Stimulated activated CD4-positive, alpha-beta T cell treated with anti-CD3 and anti-CD28 coated beads, Interleukin-1b, Interleukin-23, amount 100 ng/mL, for 1 hour (primary cell): ENCODE measurements around the gene DPF1.

Experiments
- DNase-seq, 2 donors: peaks; one replicate each; pipeline ENCODE4 v3.0.0-alpha.2; 2020; ENCODE audit warnings: low read depth in 2 of 2

Gene DPF1

DNA sequence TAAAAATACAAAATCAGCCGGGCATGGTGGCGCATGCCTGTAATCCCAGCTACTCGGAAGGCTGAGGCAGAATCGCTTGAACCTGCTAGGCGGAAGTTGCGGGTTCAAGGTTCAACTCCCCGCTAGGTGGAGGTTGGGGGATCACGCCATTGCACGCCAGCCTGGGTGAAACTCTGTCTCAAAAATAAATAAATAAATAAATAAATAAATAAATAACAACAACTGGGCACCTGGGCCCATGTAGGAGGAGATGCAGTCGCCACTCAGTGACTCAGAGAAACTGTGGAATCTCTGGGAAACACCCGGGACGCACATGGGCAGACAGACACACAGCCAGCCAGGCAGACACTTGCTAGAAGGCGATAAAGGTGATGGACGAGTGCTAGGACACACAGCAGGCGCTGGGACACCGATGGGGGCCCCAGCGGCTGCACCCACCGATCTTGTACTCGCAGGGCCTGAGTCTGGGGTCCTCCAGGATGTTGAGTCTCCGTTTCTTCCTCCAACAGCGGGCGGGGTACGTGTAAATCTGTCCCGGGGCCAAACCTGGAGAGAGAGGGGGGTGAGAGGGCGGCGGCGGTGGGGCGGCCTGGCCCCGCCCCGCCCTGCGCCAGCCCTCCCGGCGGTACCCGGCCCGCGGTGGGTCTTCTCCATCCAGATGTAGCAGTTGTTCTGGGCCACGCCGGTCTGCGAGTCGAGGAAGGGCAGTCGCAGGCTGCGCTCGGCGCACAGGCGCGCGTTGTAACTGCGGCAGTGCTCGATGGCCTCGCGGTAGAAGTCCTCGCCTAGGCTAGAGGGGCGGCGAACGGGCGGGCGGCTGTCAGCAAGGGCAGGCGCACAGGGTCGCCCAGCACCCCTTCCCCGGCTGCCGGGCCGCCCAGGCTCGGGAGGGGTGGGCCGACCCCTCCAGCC lies 1.8 kb downstream of the DPF1 start:
- DNase-seq, result no peak

DNA sequence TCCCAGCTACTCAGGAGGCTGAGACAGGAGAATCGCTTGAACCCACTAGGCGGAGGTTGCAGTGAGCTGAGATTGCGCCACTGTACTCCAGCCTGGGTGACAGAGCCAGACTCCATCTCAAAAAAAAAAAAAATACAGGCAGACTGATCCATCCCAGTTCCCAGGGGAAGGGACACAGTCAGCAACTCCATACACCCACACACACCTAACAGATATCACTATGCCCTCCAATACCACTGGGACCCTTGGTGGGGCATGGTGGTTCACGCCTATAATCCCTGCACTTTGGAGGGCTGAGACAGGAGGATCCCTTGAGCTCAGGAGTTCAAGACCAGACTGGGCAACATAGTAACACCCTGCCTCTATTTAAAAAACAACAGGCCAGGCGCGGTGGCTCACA lies 2.6 kb downstream of the DPF1 start:
- DNase-seq, result no peak

DNA sequence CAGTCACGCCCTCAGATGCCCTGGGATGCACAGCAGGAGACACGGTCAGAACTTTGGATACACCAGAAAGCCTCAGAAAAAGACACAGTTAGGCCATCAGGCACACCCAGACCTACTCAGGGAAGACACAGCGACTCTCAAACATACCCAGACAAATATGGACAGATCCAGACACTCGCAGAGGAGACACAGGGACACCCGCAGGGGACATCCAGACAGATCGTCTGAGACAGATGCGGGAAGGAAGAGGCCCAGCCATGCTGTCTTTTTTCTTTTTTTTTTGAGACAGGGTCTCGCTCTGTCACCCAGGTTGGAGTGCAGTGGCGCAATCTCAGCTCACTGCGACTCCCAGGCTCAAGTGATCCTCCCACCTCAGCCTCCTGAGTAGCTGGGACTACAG lies 4.8 kb downstream of the DPF1 start:
- DNase-seq, result no peak

DNA sequence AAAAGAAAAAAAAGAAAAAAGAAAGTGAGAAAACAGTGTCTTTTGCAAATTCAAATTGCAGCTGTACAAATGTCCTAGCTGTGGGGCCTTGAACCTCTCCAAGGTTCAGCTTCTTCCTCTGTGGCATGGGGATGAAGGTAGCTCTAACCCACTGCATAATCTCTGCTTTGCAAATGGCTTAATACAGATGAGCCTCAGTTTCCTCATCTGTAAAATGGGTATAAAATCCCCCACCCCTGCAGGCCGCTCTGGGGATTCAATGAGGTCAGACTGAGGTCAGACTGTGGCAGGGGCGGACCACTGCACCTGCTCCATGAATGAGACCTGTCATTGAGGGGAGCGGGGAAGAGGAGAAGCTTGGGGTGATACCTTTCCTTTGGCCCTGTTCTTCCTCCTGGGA lies 5.8 kb downstream of the DPF1 start:
- no peak for DNase-seq

DNA sequence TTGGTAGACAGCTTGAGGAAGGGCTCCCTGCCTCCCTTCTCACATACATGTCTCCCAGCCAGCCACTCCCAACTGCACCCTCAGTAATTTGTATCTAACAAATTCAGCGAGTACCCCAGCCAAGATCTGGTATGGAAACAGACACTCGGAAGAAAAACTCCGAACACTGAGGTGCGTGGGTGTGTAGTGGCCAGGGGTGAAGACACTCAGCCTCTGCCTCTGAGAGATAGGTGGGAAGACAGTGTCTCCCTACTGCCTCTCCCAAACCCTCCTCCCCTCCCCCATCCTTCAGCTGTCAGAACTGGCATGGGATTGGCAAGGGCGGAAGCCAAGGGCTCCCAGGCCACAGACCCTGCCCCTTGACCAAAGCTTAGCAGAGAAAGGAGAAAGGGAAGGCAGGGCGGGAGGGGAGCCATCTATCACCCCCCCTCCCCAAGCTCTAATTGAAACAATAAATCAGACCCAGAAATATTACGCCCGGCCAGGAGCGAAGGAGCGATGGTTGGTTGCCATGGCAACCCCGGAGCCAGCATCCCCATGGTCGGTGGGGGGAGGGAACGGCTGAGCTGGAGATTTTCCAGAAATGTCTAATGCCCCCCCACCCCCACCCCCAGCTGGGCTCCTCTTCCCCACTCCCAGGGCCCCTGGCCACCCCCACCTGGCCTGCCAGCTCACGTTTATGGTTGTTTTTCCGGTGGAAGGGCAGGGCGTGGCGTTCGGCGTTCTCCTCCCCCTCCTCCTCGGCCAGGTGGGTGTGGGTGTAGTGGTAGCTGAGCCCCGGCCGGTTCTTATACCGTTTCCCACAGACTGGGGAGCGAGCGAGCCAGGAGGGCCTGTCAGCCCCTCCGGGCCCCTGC lies 7.0 kb downstream of the DPF1 start:
- no peak for DNase-seq

DNA sequence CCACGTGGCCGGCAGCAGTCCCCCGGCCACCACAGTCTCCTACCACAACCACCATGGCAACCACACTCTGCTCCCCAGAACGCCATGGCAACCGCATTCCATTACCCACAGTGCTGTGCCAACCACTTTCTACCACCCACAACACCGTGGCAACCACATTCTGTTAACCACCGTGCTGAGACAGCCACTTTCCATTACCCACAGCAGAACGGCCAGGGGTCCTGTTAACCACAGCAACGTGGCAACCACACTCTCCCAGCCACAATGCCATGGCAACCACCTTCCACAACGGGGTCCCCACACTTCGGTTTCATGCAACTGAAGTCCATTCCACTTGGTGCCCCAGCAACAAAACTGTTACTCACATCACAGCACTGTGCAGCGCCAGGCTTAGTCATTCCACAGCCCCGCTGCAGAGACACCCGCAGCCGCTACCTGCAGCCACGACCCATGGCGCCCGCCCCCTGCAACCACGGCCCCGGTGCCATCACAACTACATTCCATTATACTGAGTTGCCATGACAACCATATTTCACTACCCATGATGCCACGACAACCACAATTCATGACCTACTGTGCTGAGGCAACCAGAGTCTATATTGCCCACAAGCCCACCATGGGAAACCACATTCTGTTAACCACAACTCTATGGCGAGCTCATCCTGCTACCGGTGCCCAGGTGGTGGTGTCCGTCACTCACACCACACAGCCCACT lies 10.0 kb downstream of the DPF1 start:
- peak in 1 of 2 donors; percentile 18 for DNase-seq

DNA sequence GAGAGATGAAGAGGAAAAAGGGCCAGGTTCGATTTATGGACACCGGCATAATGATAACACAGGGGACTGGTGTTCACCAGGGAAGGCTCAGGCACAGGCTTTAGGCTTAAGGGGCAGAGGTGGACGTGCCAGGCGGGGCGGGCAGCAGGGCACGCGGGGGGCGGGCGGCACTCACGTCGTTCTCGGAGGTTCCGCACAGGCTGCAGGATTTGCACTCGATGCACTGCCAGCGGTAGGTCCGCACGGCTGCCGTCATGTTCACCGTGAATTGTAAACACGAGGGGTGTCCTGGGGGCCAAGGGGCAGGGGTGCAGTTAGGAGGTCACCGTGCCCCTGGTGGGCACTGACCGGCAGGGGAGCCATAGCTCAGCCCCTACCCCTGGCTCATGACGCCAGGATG lies 10.6 kb downstream of the DPF1 start:
- DNase-seq, result no peak

DNA sequence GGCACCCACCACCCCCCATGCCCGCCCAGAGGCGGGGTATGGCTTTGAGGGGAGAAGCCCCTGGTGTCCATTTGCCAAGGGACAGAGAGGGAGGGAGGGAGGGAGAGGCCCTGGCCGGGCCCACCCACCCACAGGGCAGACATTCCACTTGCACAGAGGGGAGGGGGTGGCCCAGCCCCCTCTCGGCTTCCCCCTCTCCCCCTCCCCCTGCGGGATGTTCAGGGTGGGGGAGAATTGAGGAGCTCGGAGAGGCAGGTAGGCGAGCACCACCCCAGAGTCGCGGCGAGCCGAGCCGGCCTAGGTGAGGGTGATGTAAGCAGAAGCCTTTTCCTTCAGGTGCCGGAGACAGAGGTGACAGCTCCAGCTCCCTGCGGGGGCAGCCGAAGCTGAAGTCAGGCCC lies 12.3 kb downstream of the DPF1 start:
- DNase-seq, result no peak

DNA sequence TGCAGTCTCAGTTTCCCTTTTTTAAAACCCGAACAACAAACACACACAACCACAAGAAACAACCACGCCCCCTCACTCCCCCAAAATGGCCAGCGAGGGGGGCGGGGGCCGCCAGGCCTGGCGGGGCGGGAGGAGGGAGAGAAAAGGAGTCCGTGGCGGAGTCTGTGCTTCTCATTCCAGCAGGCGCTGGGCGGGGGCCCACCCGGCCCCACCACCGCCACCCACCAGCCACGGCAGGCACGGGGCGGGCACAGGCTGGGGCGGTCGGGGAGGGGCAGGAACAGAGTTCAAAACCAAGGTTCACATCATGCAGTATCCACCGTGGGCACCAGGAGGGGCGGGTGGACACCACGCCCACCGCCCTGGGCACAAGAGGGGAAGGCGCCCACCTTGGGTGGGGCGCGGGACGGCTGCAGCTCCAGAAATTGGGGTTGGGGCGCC lies 12.9 kb downstream of the DPF1 start:
- DNase-seq, result no peak

DNA sequence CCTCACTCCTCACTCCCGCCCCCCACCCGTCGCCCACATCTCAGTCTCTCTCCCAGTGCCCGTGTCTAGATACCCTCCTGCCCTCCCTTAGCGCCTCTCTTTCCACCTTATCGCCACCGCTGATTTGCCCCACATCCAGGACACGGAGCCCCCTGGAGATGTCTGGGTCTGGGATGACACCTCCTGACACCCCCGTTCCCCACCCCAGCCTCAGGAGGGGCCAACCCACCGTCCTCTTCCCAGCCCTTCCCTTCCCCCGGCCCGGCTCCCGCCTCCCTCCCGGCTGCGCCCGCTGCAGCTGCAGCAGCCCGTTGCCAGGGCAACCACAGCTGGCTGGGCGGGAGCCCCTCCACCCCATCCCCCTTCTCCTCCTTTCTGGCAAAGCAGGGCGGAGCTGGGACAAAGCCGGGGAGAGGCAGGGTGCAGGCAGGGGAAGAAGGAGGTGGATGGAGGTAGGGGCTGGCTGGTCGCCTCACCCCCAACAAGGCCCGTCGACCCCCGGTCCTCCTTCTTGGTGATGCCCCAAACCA lies 13.5 kb downstream of the DPF1 start:
- no peak for DNase-seq

DNA sequence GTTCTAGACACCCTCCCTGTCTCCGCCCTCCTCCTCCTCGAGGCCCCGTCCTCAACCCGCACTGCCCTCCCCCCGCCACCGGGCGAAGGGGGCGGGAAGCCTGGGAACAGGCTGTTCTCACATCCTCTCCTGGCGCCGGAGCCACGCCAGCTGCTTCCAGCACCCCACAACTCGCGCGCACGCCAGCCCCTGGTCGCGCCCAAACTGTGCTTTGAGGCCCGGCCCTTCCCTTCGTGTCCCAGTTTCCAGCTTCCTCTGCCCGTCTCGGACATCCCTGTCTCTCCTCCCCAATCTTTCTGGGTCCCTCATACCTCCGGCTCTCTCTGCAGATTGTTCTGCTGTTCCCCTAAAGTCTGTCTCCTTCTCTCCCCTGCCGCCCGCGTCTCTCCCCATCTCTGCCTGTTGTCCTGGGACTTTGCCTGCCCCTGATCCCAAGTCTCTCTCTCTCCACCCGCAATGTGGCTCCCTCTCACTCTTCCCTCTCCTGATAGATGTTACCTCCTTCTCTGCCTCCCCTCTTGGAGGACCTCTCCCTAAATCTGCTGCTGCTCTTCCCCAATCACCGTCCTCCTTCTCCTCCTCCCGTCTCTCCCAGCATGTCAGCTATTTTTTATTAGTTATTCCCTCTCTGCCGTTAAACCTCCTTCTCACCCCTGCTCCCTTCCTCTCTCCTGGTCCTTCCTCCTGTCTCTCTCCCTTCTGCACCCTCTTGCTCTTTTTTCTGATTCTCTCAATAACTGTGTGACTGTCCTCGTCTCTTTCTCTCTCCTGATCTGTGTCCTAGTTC lies 14.2 kb downstream of the DPF1 start:
- no peak for DNase-seq

DNA sequence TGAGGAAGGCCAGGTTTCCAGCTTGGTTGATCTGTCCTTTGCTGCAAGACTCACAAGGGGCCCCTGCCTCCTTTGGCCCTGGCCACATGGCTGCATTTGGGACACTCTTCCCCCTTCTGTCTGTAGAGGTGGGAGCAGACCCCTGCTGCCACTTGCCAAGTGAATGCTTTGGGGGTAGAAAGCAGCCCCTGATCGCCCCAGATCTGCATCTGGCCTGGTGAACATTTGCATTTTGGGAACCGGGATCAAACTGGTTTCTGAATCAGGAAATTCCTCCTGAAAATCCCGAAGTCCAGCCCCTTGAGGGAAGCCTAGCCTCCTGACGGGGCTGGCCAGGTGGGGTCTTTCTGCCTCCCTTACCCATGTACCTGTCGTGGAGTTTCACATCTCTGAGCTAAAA lies 14.9 kb downstream of the DPF1 start:
- no peak for DNase-seq

DNA sequence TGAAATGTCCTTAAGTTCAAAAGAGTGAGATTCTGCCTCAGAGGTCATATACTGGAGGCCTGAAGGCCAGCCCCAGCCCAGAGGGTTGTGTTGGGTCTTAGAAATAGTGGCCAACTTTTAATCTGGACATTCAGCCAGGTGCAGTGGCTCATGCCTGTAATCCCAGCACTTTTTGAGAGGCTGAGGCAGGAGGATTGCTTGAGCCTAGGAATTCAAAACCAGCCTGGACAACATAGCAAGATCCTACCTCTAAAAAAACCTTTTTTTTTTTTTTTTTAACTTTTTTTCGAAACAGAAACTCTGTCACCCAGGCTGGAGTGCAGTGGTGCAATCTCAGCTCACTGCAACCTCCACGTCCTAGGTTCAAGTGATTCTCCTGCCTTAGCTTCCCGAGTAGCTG lies 15.5 kb downstream of the DPF1 start:
- no peak for DNase-seq

DNA sequence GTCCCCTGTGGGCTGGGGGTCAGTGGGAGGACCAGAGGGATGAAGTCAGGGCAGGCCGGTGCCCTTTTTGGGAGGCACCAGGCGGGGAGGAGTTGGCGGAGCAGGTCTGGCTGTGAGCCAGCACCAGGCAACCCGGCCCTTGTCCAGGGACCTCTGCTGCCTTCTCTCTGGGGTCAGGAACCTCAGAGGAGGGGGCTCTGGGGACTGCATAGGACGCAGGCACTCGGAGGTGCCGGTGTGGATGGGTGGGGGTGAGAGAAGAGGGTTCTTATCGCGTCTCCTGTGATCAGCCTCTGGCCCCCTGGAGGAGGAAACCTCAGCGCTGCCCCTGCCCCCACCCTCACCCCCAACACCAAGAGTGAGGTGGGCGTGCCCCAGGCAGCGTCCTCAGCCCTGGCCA lies 16.5 kb downstream of the DPF1 start:
- no peak for DNase-seq

DNA sequence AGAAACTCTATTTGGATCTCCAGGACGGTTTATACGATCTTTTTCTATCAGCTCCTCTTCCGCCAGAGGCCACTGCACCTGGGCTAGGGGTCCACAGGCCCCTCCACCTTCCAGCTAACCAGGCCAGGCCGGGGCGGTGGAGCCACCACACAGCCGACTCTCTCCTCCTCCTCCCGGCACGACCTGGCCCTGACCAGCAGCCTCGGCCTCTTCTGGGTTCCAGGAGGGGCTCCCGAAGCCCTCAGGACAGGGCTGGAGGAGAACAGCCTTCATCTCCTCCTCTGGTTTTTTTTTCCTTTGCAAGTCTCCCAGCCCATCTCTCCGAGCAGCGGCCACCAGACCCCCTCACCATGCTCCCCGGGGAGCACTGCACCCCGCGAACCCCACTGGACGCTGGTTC lies 17.1 kb downstream of the DPF1 start:
- no peak for DNase-seq

DNA sequence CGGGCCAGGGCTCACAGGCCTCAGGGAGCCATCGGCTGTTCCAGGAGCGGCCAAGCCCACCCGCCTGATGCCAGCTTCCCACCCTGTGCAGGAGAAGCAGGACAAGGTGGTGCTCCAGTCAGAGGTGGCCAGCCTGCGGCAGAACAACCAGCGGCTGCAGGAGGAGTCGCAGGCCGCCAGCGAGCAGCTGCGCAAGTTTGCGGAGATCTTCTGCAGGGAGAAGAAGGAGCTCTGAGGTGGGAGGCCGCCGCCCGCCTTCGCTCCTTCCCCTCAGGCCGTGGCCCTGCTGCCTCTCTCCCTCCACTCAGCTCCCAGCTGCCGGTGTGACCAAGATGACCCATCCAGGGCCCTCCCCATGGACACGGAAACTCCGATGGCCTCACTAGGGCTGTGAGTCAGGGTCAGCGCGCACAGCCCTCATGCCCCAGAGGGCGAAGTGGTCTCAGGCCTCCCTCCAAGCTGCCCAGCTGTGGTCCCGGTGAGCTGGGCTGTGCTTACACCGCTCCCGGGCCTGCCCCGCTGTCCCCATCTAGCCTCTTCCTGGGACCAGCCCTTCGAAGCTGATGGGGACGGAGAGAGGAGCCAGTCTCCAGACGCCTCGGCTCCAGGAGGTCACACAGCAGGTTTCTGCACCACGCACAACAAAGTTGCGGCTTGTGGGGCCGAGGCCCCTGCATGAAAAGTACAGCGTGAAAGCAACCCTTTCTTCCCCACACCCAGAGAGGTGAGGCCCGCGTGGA lies 17.8 kb downstream of the DPF1 start:
- no peak for DNase-seq

DNA sequence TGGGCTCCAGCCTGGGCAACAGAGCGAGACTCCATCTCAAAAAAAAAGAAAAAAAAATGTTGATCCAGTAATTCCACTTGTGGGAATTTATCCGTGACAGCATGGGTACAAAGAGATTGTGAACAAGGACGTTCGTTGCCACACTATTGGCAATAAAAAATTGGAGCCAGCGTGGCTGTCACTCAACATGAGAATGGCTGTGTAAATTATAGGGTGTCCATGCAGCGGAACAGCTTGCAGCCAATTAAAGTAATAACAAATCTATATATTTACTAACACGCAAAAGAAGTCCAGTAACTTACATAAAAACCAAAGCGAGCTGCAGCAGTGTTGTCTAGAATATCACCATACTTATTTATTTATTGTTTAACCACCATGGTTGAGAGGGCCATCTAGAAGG lies 19.3 kb downstream of the DPF1 start:
- DNase-seq, result no peak

DNA sequence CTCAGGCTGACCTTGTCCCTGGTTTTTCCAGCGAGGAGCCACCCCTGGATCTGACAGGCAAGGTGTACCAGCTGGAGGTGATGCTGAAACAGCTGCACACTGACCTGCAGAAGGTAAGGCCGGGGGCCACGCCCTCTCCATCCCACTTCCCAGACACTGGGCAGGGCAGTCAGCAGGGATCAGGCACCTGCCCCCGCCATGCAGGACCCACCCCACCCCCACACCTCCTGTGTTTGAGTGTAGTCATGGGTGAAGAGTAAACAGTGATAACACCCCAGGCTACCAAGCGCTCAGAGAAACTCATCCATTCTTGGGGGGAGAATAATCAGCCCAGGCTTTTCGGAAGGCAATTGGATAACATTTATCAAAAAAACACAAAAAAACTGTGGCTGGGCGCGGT lies 19.9 kb downstream of the DPF1 start:
- no peak for DNase-seq

DNA sequence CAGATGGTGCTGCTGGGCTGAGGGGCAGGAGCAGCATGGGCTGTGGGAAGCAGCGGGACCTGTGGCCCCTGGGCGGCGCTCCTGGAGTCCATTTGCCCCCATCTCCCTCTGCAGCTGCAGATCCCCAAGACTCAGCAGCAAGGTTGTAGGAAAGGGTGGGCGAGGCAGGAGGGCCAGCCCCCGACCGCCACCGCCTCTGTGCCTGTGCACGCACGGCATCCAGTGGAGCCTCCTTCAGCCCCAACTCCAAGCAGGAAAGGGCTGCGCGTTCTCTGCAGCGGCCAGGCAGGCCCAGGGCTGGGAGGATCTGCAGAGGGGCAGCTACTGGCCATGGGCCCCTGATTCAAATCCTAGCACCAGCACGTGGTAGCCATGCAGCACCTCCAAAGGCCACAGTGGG lies 20.8 kb downstream of the DPF1 start:
- no peak for DNase-seq

DNA sequence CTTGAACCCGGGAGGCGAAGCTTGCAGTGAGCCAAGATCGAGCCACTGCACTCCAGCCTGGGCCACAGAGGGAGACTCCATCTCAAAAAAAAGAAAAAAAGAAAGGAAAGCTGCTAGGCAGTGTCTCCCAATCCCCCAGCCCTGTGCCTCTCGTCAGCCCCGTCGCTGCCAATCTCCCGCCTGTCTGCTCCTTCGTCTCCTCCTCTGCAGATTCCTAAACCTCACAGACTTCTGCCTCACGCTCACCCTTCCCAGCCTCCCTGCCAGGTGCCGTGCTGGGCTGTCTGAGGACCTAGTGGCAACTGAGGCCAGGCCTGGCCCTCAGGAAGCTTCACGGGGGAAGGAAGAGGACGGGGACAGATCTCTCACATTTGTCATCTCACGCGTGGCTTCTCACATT lies 21.5 kb downstream of the DPF1 start:
- no peak for DNase-seq

DNA sequence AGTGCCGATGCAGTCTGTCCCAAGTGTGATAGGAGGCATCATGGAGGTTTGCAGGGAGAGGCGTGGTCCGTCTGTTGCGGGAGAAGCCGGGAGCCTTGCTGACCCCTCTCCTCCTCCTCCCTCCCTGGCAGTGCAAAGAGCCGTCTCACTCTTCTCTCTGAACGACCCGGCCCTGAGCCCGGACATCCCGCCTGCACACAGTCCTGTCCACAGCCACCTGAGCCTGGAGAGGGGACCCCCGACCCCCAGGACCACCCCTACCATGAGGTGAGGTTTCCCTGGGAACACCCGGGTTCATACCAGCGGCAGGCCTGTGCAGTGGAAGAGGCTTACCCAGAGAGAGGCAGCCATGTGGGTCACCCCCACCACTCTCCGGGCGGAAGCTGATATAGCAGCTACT lies 22.3 kb downstream of the DPF1 start:
- no peak for DNase-seq
